ENCODE measurements around the gene CLEC20A.

Gene CLEC20A

GRCh38 chr1:178470411-178470960 is 26.3 kb downstream of the CLEC20A start:
- DNase-seq (ENCODE audit: low read depth, low spot score): no peak
- CTCF ChIA-PET: interaction anchor here (0.6 to 8.1 kb wide), 6 partner anchors 11 to 171 kb away, joined by 3 to 65 read pairs (median 4); no protein-coding TSS in a partner anchor
- POLR2A ChIA-PET: no interaction called here
- no peak for TF ChIP-seq CTCF (IDR thresholded peaks at IDR 0.05; ENCODE audit: insufficient read depth, low read length, missing control alignments)
- no peak overlapping the region for H3K4me3 ChIP-seq (ENCODE audit: low read depth, low read length)

GRCh38 chr1:178467837-178468236 is 28.9 kb downstream of the CLEC20A start:
- CTCF ChIA-PET: no interaction called here
- no peak for DNase-seq (ENCODE audit: low read depth, low spot score)
- POLR2A ChIA-PET: no interaction called here
- H3K4me3 ChIP-seq (ENCODE audit: low read depth, low read length): no peak overlapping the region
- no peak for TF ChIP-seq CTCF (IDR thresholded peaks at IDR 0.05; ENCODE audit: insufficient read depth, low read length, missing control alignments)

- DNase-seq (ENCODE audit: low read depth, low spot score): peak; percentile 23
- TF ChIP-seq CTCF (IDR thresholded peaks at IDR 0.05; ENCODE audit: insufficient read depth, low read length, missing control alignments): no peak
- no peak overlapping the region for H3K4me3 ChIP-seq (ENCODE audit: low read depth, low read length)
- ChIA-PET CTCF (interaction anchor here (1.1 to 2.4 kb wide), 7 partner anchors 10 to 155 kb away, joined by 3 to 15 read pairs (median 5); no protein-coding TSS in a partner anchor), POLR2A (no interaction called here)
Measured at GRCh38 chr1:178465011-178465410, 31.8 kb downstream of the CLEC20A start.

GRCh38 chr1:178464566-178464965 is 32.2 kb downstream of the CLEC20A start:
- H3K4me3 ChIP-seq (ENCODE audit: low read depth, low read length): no peak overlapping the region
- DNase-seq (ENCODE audit: low read depth, low spot score): no peak
- no peak for TF ChIP-seq CTCF (IDR thresholded peaks at IDR 0.05; ENCODE audit: insufficient read depth, low read length, missing control alignments)
- POLR2A ChIA-PET: no interaction called here
- CTCF ChIA-PET: interaction anchor here (1.3 to 2.4 kb wide), 6 partner anchors 10 to 154 kb away, joined by 3 to 15 read pairs (median 6); no protein-coding TSS in a partner anchor

GRCh38 chr1:178464141-178464540 is 32.6 kb downstream of the CLEC20A start:
- POLR2A ChIA-PET: no interaction called here
- no peak overlapping the region for H3K4me3 ChIP-seq (ENCODE audit: low read depth, low read length)
- CTCF ChIA-PET: interaction anchor here (1.3 to 2.4 kb wide), 4 partner anchors 18 to 154 kb away, joined by 4 to 15 read pairs (median 6); no protein-coding TSS in a partner anchor
- DNase-seq (ENCODE audit: low read depth, low spot score): no peak
- no peak for TF ChIP-seq CTCF (IDR thresholded peaks at IDR 0.05; ENCODE audit: insufficient read depth, low read length, missing control alignments)

GRCh38 chr1:178461701-178462100 is 35.1 kb downstream of the CLEC20A start:
- ChIA-PET CTCF (interaction anchor here (1.9 kb wide), 1 partner anchor 162 kb away, joined by 5 read pairs; no protein-coding TSS in a partner anchor), POLR2A (no interaction called here)
- no peak overlapping the region for H3K4me3 ChIP-seq (ENCODE audit: low read depth, low read length)
- TF ChIP-seq CTCF (IDR thresholded peaks at IDR 0.05; ENCODE audit: insufficient read depth, low read length, missing control alignments): no peak
- no peak for DNase-seq (ENCODE audit: low read depth, low spot score)
